ENCODE measurements around the gene TMEM8B. TPM values are rescaled to one million over a fixed set of nuclear protein-coding genes. Genes with fewer than 3 reads are reported as not detected.

Gene TMEM8B
- total and polyA plus RNA-seq, 9 of the 15 experiments (the other 6 are each of a cell fraction or from before 2014, with no cell fraction given): 0.01 to 2.2 (median 1.1) TPM

GRCh38 chr9:35845824-35846771 lies 17.1 kb downstream of the TMEM8B start:
- no peaks in the 10 kb centered on the region for H3K79me2 ChIP-seq (ENCODE audit: control insufficient read depth, insufficient read depth, low read length)
- H3K4me3 ChIP-seq: no peak overlapping the region
- DNase-seq (ENCODE audit: extremely low read depth in 1 of 4, low spot score in 3 of 4): peak in 2 of 4 experiments; percentile 20 to 26
- H3K27me3 ChIP-seq (ENCODE audit: control insufficient read depth in 2 of 2, insufficient read depth in 2 of 2, low read length in 2 of 2): peaks cover 0 to 10% of the 10 kb centered on the region in 2 experiments; a peak in 4 of 5 replicates
- in situ Hi-C loops (cut with MboI): no loop called here
- no peak overlapping the region; a peak in 1 of 4 replicates for H3K9ac ChIP-seq (ENCODE audit: insufficient read depth in 1 of 2, low read depth in 2 of 2, low read length in 2 of 2)
- H3K36me3 ChIP-seq (ENCODE audit: control insufficient read depth, insufficient read depth, low read length): no peaks in the 10 kb centered on the region
- H3K4me1 ChIP-seq (replicated peaks in 1 of 2; ENCODE audit: control insufficient read depth in 2 of 2, insufficient read depth in 2 of 2, low read length in 2 of 2): peaks cover 0 to 11% of the 10 kb centered on the region in 2 experiments; a peak in 2 of 5 replicates
- H3K9me1 ChIP-seq (ENCODE audit: control insufficient read depth, insufficient read depth, low read length): no peaks in the 10 kb centered on the region
- no peaks in the 10 kb centered on the region for H4K20me1 ChIP-seq (replicated peaks; ENCODE audit: control insufficient read depth, insufficient read depth, low read length)
- intact Hi-C loops (cut with micrococcal nuclease): no loop called here
- ChIA-PET POLR2A (interaction anchor here (0.6 to 1.1 kb wide), 4 partner anchors 10 to 122 kb away, joined by 3 read pairs; no protein-coding TSS in a partner anchor), CTCF (ENCODE audit: low intra/inter-chr PET ratio) (no interaction called here)
- no peaks in the 10 kb centered on the region for H3K9me3 ChIP-seq (replicated peaks; ENCODE audit: control insufficient read depth, insufficient read depth, low read depth, low read length)
- TF ChIP-seq TRIM28 (IDR thresholded peaks at IDR 0.05) (no peak), DEAF1 (CRISPR knock-in tag; IDR thresholded peaks at IDR 0.05) (no peak), KAT8 (IDR thresholded peaks at IDR 0.05; ENCODE audit: low read depth) (no peak), FOXJ3 (CRISPR knock-in tag; IDR thresholded peaks at IDR 0.05) (no peak), BRF2 (IDR thresholded peaks at IDR 0.05; ENCODE audit: borderline replicate concordance, insufficient read depth, insufficient read length) (no peak), ZNF57 (CRISPR knock-in tag; IDR thresholded peaks at IDR 0.05) (no peak), ZNF699 (CRISPR knock-in tag; IDR thresholded peaks at IDR 0.05; ENCODE audit: insufficient replicate concordance) (no peak)
- no peak overlapping the region for H3K4me2 ChIP-seq (ENCODE audit: insufficient read depth, low read length)
- WGBS (ENCODE audit: insufficient coverage, low coverage, missing lambda C conversion rate): 34% methylated on average over 22 of the region's 53 CpGs
- no peak for ATAC-seq
- no peak for FAIRE-seq
- no peak overlapping the region for H3K27ac ChIP-seq (ENCODE audit: extremely low read depth, low read depth, low read length)
- no TSS peak for BruUV-seq (replicated peaks)
- no peak overlapping the region for H2AFZ ChIP-seq (ENCODE audit: low read depth, low read length)
